T-cell (primary cell): ENCODE results near the gene NRBF2. TPM values are rescaled to one million over a fixed set of nuclear protein-coding genes. Genes with fewer than 3 reads are reported as not detected.
"Not testable (repeated sequence)": the region's sequence is repeated elsewhere in the genome, so short reads cannot be mapped to it uniquely, and the experiment has no call there.

Experiments used
- ATAC-seq, 4 experiments: fragments of 200-7000 bp in 3 of 4; fragments of 150-1000 bp in 1 of 4; cut with Tn5 transposase; replicated peaks in 1 of 4; 1 replicate in 3 of 4; 2 replicates in 1 of 4; pipeline ENCODE4 v1.10.0; 2021; ENCODE audit warnings: moderate library complexity in 3 of 4, mild to moderate bottlenecking in 2 of 4, moderate number of reproducible peaks in 1 of 4
- CTCF ChIA-PET, 2 donors: fragments of 300-600 bp; sonication (Branson Sonifier 250); formaldehyde crosslinking; loops; one replicate each; lab custom pipeline; 2022; ENCODE audit warnings: antibody characterized with exemption in 2 of 2; lab: Charles Lee
- POLR2A ChIA-PET, 2 donors: fragments of 300-600 bp; sonication (Branson Sonifier 250); formaldehyde crosslinking; loops; one replicate each; lab custom pipeline; 2022; ENCODE audit warnings: antibody characterized with exemption in 2 of 2; lab: Charles Lee
- DNase-seq, 35 experiments: peaks; one replicate each; pipeline versions ENCODE4 v3.0.0 to v3.0.0-alpha.2; 2013 to 2023
- H3K27ac ChIP-seq: one replicate; pipeline ENCODE4 v1.5.1; 2013; ENCODE audit warnings: low read length
- H3K27me3 ChIP-seq, 2 experiments: replicated peaks in 1 of 2; 1 replicate in 1 of 2; 2 replicates in 1 of 2; pipeline versions ENCODE4 v1.6.1 to v1.7.0; 2013; ENCODE audit warnings: low read length in 1 of 2, mixed read lengths in 1 of 2; ENCODE audit not compliant: control insufficient read depth in 2 of 2, insufficient read depth in 2 of 2; ENCODE audit errors: extremely low read depth in 1 of 2
- H3K36me3 ChIP-seq, 2 donors: 1 replicate in 1 of 2; 2 replicates in 1 of 2; pipeline versions ENCODE4 v1.6.1 to v1.7.0; 2013; ENCODE audit warnings: low read length in 1 of 2; ENCODE audit not compliant: control insufficient read depth in 2 of 2, insufficient read depth in 1 of 2; ENCODE audit errors: extremely low read depth in 1 of 2
- H3K4me1 ChIP-seq, 2 experiments: 1 replicate in 1 of 2; 2 replicates in 1 of 2; pipeline versions ENCODE4 v1.6.1 to v1.7.0; 2013; ENCODE audit warnings: low read length in 2 of 2, mixed read lengths in 1 of 2; ENCODE audit not compliant: insufficient read depth in 2 of 2, control insufficient read depth in 1 of 2; ENCODE audit errors: extremely low read depth in 1 of 2
- H3K4me3 ChIP-seq, 2 donors: 1 replicate in 1 of 2; 2 replicates in 1 of 2; pipeline versions ENCODE4 v1.5.1 to v1.7.0; 2013; ENCODE audit warnings: mild to moderate bottlenecking in 2 of 2, low read length in 1 of 2, moderate library complexity in 1 of 2; ENCODE audit not compliant: control insufficient read depth in 1 of 2; ENCODE audit errors: extremely low read depth in 1 of 2
- H3K9me3 ChIP-seq: 2 replicates; pipeline ENCODE4 v1.7.0; 2013
- H3K27ac Mint-ChIP-seq, 2 donors: one replicate each; pipeline ENCODE4 v1.8.0; 2020 to 2021; ENCODE audit warnings: mild to moderate bottlenecking in 2 of 2, mixed read lengths in 2 of 2
- H3K27me3 Mint-ChIP-seq, 2 donors: one replicate each; pipeline ENCODE4 v1.8.0; 2021 to 2022; ENCODE audit warnings: mixed read lengths in 2 of 2
- H3K36me3 Mint-ChIP-seq: one replicate; pipeline ENCODE4 v1.8.0; 2021; ENCODE audit warnings: mixed read lengths
- H3K4me1 Mint-ChIP-seq, 3 donors: one replicate each; pipeline ENCODE4 v1.8.0; 2020 to 2022; ENCODE audit warnings: mixed read lengths in 3 of 3, mild to moderate bottlenecking in 1 of 3
- H3K4me3 Mint-ChIP-seq, 3 donors: one replicate each; pipeline ENCODE4 v1.8.0; 2020 to 2022; ENCODE audit warnings: mild to moderate bottlenecking in 3 of 3, mixed read lengths in 3 of 3, moderate library complexity in 3 of 3
- H3K9me3 Mint-ChIP-seq, 3 donors: one replicate each; pipeline ENCODE4 v1.8.0; 2020 to 2022; ENCODE audit warnings: mixed read lengths in 3 of 3
- WGBS: methylation state at CpG from one replicate; pipeline ENCODE4 v1.1.5; 2013; ENCODE audit warnings: missing lambda C conversion rate; ENCODE audit not compliant: insufficient coverage; 5-methylcytosine and 5-hydroxymethylcytosine counted together
- total RNA-seq, 35 experiments: library from RNA in 6 of 35; stranded (reverse) in 6 of 35; fragments of 120-200 nt in 1 of 35; gene quantifications; one replicate each; pipeline versions ENCODE4 v1.2.1 to v1.2.4 and lab custom pipeline; 2013 to 2026

NRBF2 gene
- 10 to 100 TPM; 14.8 to 18.5 (median 17.2) TPM for total RNA-seq
- 20.3 TPM for total RNA-seq (2013)
- 21.1 to 56.2 (median 36.4) reads per million in 29 experiments for total RNA-seq (lab: John Stamatoyannopoulos, UW)

- CTCF ChIA-PET, result interaction anchor here (0.5 to 2.3 kb wide), 14 partner anchors 11 to 696 kb away, joined by 3 to 11 read pairs (median 4); no protein-coding TSS in a partner anchor
- Mint-ChIP-seq H3K27ac (peak within 1 kb of the TSS; percentile 91 to 94), H3K27me3 (peaks cover 4 to 6% of the 10 kb centered on the region in 2 donors), H3K4me1 (peaks cover 41 to 45% (median 41%) of the 10 kb centered on the region in 3 donors), H3K4me3 (peak within 1 kb of the TSS; percentile 87 to 90 (median 90)), H3K36me3 (peaks cover 3% of the 10 kb centered on the region), H3K9me3 (peaks cover 0 to 4% (median 0%) of the 10 kb centered on the region in 3 donors)
- ATAC-seq, result peak; percentile 91 to 96 (median 94)
- Histone ChIP-seq H3K36me3 (no peaks in the 10 kb centered on the region), H3K27me3 (peaks cover 0 to 6% of the 10 kb centered on the region in 2 experiments), H3K4me1 (peaks cover 9 to 36% of the 10 kb centered on the region in 2 experiments), H3K27ac (peak within 1 kb of the TSS; percentile 96), H3K9me3 (no peaks in the 10 kb centered on the region), H3K4me3 (peak within 1 kb of the TSS; percentile 82 to 92)
- DNase-seq, result peak; percentile 93 to 99 (median 96)
- WGBS, result under 1% methylated on average over 24 of the region's 55 CpGs
- POLR2A ChIA-PET, result interaction anchor here (0.6 to 1.3 kb wide), 5 partner anchors 57 to 1079 kb away, joined by 3 to 5 read pairs (median 4); no protein-coding TSS in a partner anchor
Observed at GRCh38 chr10:63133056-63133820, at the start of gene NRBF2. Gene NRBF2 (plus strand): TSS chr10:63133328. CDS start chr10:63133471, 143 bp downstream.

DNA sequence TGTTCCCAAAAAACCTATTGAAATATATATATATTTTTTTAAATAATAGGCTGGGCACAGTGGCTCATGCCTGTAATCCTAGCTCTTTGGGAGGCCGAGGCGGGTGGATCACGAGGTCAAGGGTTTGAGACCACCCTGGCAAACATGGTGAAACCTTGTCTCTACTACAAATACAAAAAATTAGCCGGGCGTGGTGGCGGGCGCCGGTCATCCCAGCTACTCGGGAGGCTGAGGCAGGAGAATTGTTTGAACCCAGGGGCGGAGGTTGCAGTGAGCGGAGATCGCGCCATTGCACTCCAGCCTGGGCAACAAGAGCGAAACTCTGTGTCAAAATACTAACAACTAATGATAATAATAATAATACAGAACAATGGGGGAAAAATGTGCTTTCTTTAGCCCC, 49.7 kb upstream of the NRBF2 start:
- CTCF ChIA-PET, result interaction anchor here (0.6 to 2.4 kb wide), 10 partner anchors 174 to 646 kb away, joined by 3 to 15 read pairs (median 6); partner anchors contain the start of gene EGR2 (in 1 of the 2)
- H3K27me3 Mint-ChIP-seq, result peaks cover 3 to 12% of the 10 kb centered on the region in 2 donors
- H3K4me1 ChIP-seq, H3K4me3 Mint-ChIP-seq, H3K27ac Mint-ChIP-seq, H3K27me3 ChIP-seq, H3K9me3 Mint-ChIP-seq, POLR2A ChIA-PET, H3K4me1 Mint-ChIP-seq, H3K27ac ChIP-seq, H3K4me3 ChIP-seq, H3K36me3 Mint-ChIP-seq, DNase-seq, ATAC-seq, H3K36me3 ChIP-seq, H3K9me3 ChIP-seq: not testable (repeated sequence)
- 95% methylated on average over 3 of the region's 14 CpGs for WGBS

DNA sequence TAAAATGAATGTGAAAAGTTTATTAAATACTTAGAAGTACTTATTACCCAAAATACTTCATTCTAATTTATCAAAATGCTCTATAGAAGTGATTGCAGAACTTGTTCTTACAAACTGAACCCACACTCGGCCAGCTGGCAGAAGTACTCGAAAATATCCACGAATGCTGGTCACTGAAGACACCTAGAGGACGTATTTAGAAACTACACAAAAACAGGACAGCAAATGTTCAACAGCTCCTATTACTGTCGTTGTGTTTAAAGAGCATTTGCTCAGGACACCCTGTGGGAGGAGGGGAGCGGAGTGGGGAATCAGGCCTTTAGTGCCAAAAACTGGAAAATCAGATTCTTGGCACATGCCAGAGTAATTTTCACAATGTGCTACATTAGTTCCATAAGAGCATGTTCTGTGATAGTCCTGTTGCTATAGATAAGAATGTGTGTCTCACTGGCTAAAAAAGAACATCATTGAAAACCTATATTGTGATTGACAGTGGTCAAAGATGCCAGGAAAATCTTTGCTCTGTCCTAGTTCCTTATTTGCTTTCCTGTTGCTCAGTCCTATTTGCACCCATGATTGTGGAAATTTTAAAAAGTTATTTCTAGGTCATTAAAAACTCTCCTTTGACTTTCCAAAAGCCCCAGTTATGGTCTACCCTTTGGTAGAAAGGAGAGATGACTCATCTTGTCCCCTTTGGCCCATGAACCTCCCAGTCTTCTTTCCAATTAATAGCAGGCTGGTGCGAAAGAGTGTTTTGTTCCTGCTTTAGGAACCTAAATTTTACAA, 49.0 kb upstream of the NRBF2 start:
- Mint-ChIP-seq H3K4me1 (no peaks in the 10 kb centered on the region), H3K4me3 (no peak overlapping the region), H3K27ac (no peak overlapping the region), H3K9me3 (no peaks in the 10 kb centered on the region), H3K27me3 (peaks cover 3 to 14% of the 10 kb centered on the region in 2 donors), H3K36me3 (no peaks in the 10 kb centered on the region)
- Histone ChIP-seq H3K9me3 (no peaks in the 10 kb centered on the region), H3K4me3 (no peak overlapping the region), H3K27ac (no peak overlapping the region), H3K36me3 (no peaks in the 10 kb centered on the region), H3K4me1 (no peaks in the 10 kb centered on the region), H3K27me3 (peaks cover 0 to 6% of the 10 kb centered on the region in 2 experiments)
- CTCF ChIA-PET, result interaction anchor here (0.6 to 2.4 kb wide), 15 partner anchors 47 to 647 kb away, joined by 3 to 15 read pairs (median 5); partner anchors contain the start of gene EGR2 (in 1 of the 2)
- DNase-seq (peak in 28 of 35 experiments; percentile 1 to 73 (median 12)), ATAC-seq (peak; percentile 55 to 66 (median 64))
- POLR2A ChIA-PET, result no interaction called here
- WGBS, result 22% methylated on average over 4 of the region's 7 CpGs

- CTCF ChIA-PET, result interaction anchor here (0.6 to 2.0 kb wide), 12 partner anchors 9 to 647 kb away, joined by 3 to 15 read pairs (median 4); partner anchors contain the start of gene EGR2 (in 1 of the 2)
- WGBS, result 54% methylated on average over 3 of the region's 4 CpGs
- H3K4me3 Mint-ChIP-seq, result no peak overlapping the region
Observed at GRCh38 chr10:63084690-63085382, 48.3 kb upstream of the NRBF2 start.

DNA sequence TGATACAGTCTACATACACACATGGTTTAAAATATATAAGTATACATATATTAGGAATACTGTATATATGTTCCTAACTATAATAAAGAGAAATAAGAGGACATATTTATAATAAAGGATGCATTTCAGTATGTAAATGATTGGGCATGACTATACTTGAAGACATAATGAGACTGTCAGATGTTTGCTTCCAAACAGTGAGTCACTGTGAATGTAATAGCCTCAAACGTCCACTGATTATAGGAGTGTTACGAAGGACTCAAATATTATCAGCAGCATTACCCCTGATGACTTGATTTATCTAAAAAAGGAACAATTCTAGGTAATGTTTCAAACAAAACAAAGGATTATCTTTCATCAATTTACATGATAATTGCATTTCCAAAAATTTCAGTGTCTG, 39.9 kb upstream of the NRBF2 start:
- Histone ChIP-seq H3K36me3 (no peaks in the 10 kb centered on the region), H3K27ac (no peak overlapping the region), H3K4me1 (no peaks in the 10 kb centered on the region), H3K4me3 (no peak overlapping the region), H3K9me3 (no peaks in the 10 kb centered on the region), H3K27me3 (peaks cover 0 to 7% of the 10 kb centered on the region in 2 experiments)
- H3K27ac Mint-ChIP-seq, result no peak overlapping the region
- H3K27me3 Mint-ChIP-seq, result peaks cover 11 to 29% of the 10 kb centered on the region in 2 donors
- no peaks in the 10 kb centered on the region for H3K36me3 Mint-ChIP-seq
- no peak for ATAC-seq
- DNase-seq, result no peak
- POLR2A ChIA-PET, result no interaction called here
- H3K4me1 Mint-ChIP-seq, result no peaks in the 10 kb centered on the region
- CTCF ChIA-PET, result no interaction called here
- no CpG with 5 or more reads among the region's 2 CpGs for WGBS
- no peaks in the 10 kb centered on the region for H3K9me3 Mint-ChIP-seq
- no peak overlapping the region for H3K4me3 Mint-ChIP-seq

More at GRCh38 chr10:63084690-63085382, 48.3 kb upstream of the NRBF2 start:
- no peak overlapping the region for H3K4me3 ChIP-seq
- no peak overlapping the region for H3K27ac ChIP-seq
- H3K4me1 ChIP-seq, result no peaks in the 10 kb centered on the region
- H3K27ac Mint-ChIP-seq, result no peak overlapping the region
- no peaks in the 10 kb centered on the region for H3K9me3 Mint-ChIP-seq
- H3K27me3 Mint-ChIP-seq, result peaks cover 5 to 14% of the 10 kb centered on the region in 2 donors
- peaks cover 0 to 6% of the 10 kb centered on the region in 2 experiments for H3K27me3 ChIP-seq
- POLR2A ChIA-PET, result no interaction called here
- H3K9me3 ChIP-seq, result no peaks in the 10 kb centered on the region
- ATAC-seq (no peak), DNase-seq (no peak)
- H3K36me3 ChIP-seq, result no peaks in the 10 kb centered on the region
- H3K36me3 Mint-ChIP-seq, result no peaks in the 10 kb centered on the region
- no peaks in the 10 kb centered on the region for H3K4me1 Mint-ChIP-seq
